KOPT-K1 (cell line): Measurements from ENCODE around the gene NELL1.

Experiments
- H3K27ac ChIP-seq: fragments of 200-600 bp; sonication (generic); 2 replicates; pipeline ENCODE4 v1.5.1; 2016; ENCODE audit warnings: antibody characterized with exemption, mild to moderate bottlenecking, low read depth, low read length; ENCODE audit not compliant: poor library complexity, severe bottlenecking
- H3K36me3 ChIP-seq: fragments of 200-600 bp; sonication (generic); 2 replicates; pipeline ENCODE4 v1.5.1; 2017; ENCODE audit warnings: antibody characterized with exemption, mild to moderate bottlenecking, low read length, moderate library complexity; ENCODE audit not compliant: insufficient read depth
- H3K9me3 ChIP-seq: fragments of 200-600 bp; sonication (generic); 2 replicates; pipeline ENCODE4 v1.5.1; 2017; ENCODE audit warnings: antibody characterized with exemption, low read length, mild to moderate bottlenecking; ENCODE audit not compliant: insufficient read depth, poor library complexity, severe bottlenecking

The NELL1 gene

GRCh38 chr11:21475276-21475675 lies 805.9 kb downstream of the NELL1 start:
- H3K9me3 ChIP-seq, result no peaks in the 10 kb centered on the region
- no peaks in the 10 kb centered on the region for H3K36me3 ChIP-seq
- H3K27ac ChIP-seq, result no peak overlapping the region

GRCh38 chr11:21476588-21476987 lies 807.2 kb downstream of the NELL1 start:
- Histone ChIP-seq H3K36me3 (no peaks in the 10 kb centered on the region), H3K27ac (no peak overlapping the region), H3K9me3 (no peaks in the 10 kb centered on the region)

- Histone ChIP-seq H3K36me3 (no peaks in the 10 kb centered on the region), H3K9me3 (no peaks in the 10 kb centered on the region), H3K27ac (no peak overlapping the region)
Measured at GRCh38 chr11:21480240-21480639, 810.9 kb downstream of the NELL1 start.

GRCh38 chr11:21481255-21481654 lies 811.9 kb downstream of the NELL1 start:
- H3K9me3 ChIP-seq, result no peaks in the 10 kb centered on the region
- no peaks in the 10 kb centered on the region for H3K36me3 ChIP-seq
- H3K27ac ChIP-seq, result no peak overlapping the region

GRCh38 chr11:21484039-21484438 lies 814.7 kb downstream of the NELL1 start:
- Histone ChIP-seq H3K27ac (no peak overlapping the region), H3K9me3 (no peaks in the 10 kb centered on the region), H3K36me3 (no peaks in the 10 kb centered on the region)

- no peak overlapping the region for H3K27ac ChIP-seq
- H3K9me3 ChIP-seq, result no peaks in the 10 kb centered on the region
Measured at GRCh38 chr11:21485006-21485405, 815.6 kb downstream of the NELL1 start.

GRCh38 chr11:21485426-21485825 lies 816.0 kb downstream of the NELL1 start:
- H3K27ac ChIP-seq, result no peak overlapping the region
- H3K9me3 ChIP-seq, result no peaks in the 10 kb centered on the region
- H3K36me3 ChIP-seq, result no peaks in the 10 kb centered on the region

More at GRCh38 chr11:21485006-21485405, 815.6 kb downstream of the NELL1 start:
- H3K36me3 ChIP-seq, result no peaks in the 10 kb centered on the region

GRCh38 chr11:21489416-21490115 lies 820.2 kb downstream of the NELL1 start:
- Histone ChIP-seq H3K27ac (no peak overlapping the region), H3K9me3 (no peaks in the 10 kb centered on the region), H3K36me3 (no peaks in the 10 kb centered on the region)

GRCh38 chr11:21492931-21493330 lies 823.5 kb downstream of the NELL1 start:
- no peaks in the 10 kb centered on the region for H3K9me3 ChIP-seq
- no peak overlapping the region for H3K27ac ChIP-seq
- no peaks in the 10 kb centered on the region for H3K36me3 ChIP-seq

GRCh38 chr11:21494946-21495345 lies 825.6 kb downstream of the NELL1 start:
- Histone ChIP-seq H3K9me3 (no peaks in the 10 kb centered on the region), H3K36me3 (no peaks in the 10 kb centered on the region), H3K27ac (no peak overlapping the region)

- no peaks in the 10 kb centered on the region for H3K36me3 ChIP-seq
- no peak overlapping the region for H3K27ac ChIP-seq
- H3K9me3 ChIP-seq, result no peaks in the 10 kb centered on the region
Measured at GRCh38 chr11:21495879-21496278, 826.5 kb downstream of the NELL1 start.

- Histone ChIP-seq H3K36me3 (no peaks in the 10 kb centered on the region), H3K9me3 (no peaks in the 10 kb centered on the region), H3K27ac (no peak overlapping the region)
Measured at GRCh38 chr11:21501245-21501644, 831.9 kb downstream of the NELL1 start.

- Histone ChIP-seq H3K27ac (no peak overlapping the region), H3K36me3 (no peaks in the 10 kb centered on the region), H3K9me3 (no peaks in the 10 kb centered on the region)
Measured at GRCh38 chr11:21505070-21505469, 835.7 kb downstream of the NELL1 start.

- Histone ChIP-seq H3K36me3 (no peaks in the 10 kb centered on the region), H3K27ac (no peak overlapping the region), H3K9me3 (no peaks in the 10 kb centered on the region)
Measured at GRCh38 chr11:21511835-21512440, 842.6 kb downstream of the NELL1 start.

GRCh38 chr11:21514316-21514715 lies 844.9 kb downstream of the NELL1 start:
- H3K36me3 ChIP-seq, result no peaks in the 10 kb centered on the region
- no peaks in the 10 kb centered on the region for H3K9me3 ChIP-seq
- H3K27ac ChIP-seq, result no peak overlapping the region

GRCh38 chr11:21520244-21520643 lies 850.9 kb downstream of the NELL1 start:
- no peak overlapping the region for H3K27ac ChIP-seq

More at GRCh38 chr11:21520244-21520643, 850.9 kb downstream of the NELL1 start:
- Histone ChIP-seq H3K9me3 (no peaks in the 10 kb centered on the region), H3K36me3 (no peaks in the 10 kb centered on the region)
